HTR-8/SVneo (cell line): Measurements from ENCODE around the gene MTRR.
"Not testable (repeated sequence)": the region's sequence is repeated elsewhere in the genome, so short reads cannot be mapped to it uniquely, and the experiment has no call there.

Experiments
- DNase-seq: peaks from one replicate; pipeline ENCODE4 v3.0.0; 2011; ENCODE audit warnings: low spot score, mixed read lengths; ENCODE audit not compliant: insufficient read length
- FAIRE-seq: peaks from 2 replicates; lab custom pipeline; 2011; peaks lifted over from hg19 to GRCh38; lab: Jason Lieb, UNC

MTRR gene

DNA sequence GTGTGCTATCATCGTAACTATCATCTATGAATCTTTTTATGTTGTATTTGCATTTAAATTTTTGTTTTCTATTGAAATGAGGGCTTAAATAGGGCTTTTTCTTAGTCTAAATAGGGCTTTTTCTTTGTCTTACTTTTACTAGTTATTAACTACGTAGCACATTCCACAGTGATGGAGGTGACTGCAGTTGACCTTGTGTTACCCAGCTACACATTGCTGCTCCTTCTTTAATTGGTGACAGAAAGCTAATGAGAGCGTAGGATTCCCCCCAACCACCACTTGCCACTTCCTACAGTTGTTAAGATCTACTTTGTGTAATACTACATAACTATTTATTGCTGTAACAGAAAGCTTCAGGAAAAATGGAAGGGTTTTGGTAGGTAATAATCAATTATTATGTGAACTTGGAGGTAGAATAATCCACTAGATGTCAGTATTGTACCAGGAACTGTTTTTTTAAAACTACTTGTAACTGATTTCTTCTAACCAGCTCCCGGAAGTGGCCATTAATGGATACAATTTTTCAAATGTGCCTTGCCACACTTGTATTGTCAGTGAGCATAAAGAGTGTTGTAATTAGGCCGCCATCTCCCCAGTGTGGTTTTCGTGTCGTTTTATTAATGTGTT, 18.0 kb downstream of the MTRR start:
- peak; percentile 44 for FAIRE-seq
- peak; percentile 43 for DNase-seq

GRCh38 chr5:7888901-7889300, 20.0 kb downstream of the MTRR start:
- DNase-seq (no peak), FAIRE-seq (no peak)

- DNase-seq (no peak), FAIRE-seq (peak; percentile 51)
These were observed 25.5 kb downstream of the MTRR start for GRCh38 chr5:7894439-7894838.

DNA sequence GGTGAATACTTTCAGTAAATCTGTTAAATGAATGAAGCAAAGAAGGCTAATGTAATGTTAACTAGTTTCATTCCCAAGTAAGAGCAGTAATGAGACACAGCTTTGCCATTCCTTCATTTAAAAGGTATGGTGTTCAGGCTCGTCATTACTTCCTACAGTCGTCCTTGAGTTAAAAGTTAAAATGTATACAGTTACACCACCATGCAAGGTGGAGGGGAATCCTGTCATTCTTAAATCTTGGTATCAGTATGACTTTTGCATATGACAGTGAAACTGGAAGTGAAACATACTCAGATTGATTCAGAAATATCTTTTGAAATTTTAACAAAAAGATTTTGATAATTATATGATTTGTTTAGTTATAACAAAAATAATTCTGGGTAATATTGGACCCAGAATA, 25.9 kb downstream of the MTRR start:
- DNase-seq (no peak), FAIRE-seq (no peak)

DNA sequence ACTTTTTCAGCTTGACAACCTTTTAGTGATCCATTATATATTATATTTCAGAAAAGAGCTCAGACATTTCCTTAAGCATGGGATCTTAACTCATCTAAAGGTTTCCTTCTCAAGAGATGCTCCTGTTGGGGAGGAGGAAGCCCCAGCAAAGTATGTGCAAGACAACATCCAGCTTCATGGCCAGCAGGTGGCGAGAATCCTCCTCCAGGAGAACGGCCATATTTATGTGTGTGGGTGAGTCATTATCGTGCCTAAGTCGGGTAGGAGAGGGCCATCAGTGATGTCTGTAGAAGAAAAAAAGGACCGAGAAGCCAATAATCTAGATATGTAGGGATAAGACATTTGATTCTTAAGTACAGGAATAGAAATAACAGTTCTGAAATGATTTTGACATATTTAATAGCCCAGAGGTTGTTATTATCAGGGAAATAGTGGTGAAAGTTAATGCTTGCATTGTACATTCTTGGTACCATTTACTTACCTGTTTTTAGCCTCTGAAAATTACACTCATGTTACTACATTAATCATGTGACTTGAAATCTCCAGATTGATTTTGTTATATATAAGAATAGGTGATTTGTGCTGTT, 28.2 kb downstream of the MTRR start:
- DNase-seq (peak; percentile 59), FAIRE-seq (peak; percentile 58)

- no peak for FAIRE-seq
- no peak for DNase-seq
These were observed 33.3 kb downstream of the MTRR start for GRCh38 chr5:7902201-7902600.

DNA sequence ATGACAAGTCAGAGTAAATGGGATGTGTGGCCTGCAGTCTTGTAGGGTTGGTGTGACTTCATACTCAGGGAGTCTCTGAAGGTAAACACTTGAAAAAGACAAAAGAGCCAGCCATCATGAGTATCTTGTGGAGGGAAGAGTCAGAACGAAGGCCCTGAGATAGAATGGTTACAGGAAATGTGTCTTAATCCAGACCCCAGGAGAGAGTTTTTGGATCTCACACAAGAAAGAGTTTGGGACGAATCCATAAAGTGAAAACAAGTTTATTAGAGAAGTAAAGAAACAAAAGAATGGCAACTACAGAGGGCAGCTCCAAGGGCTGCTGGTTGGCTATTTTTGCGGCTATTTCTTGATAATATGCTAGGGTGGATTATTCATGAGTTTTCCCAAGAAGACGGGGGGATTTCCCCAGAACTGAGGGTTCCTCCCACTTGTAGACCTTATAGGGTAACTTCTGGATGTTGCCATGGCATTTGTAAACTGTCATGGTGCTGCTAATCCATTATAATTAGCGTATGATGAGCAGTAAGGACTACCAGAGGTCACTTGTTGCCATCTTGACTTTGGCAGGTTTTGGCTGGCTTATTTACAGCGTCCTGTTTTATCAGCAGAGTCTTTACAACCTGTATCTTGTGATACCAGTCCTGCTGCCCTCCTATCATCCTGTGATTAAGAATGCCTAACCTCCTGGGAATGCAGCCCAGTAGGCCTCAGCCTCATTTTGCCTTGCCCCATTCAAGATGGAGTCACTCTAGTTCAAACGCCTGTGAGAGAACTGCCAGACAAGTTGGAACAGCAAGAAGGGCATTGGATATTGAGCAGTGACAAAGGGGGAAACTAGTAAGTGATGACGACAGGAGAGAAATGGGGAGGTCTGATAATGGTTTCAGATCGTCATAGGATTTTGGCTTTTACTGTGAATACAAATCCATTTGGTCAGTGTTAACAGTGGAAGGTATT, 34.0 kb downstream of the MTRR start:
- DNase-seq (no peak), FAIRE-seq (no peak)

- DNase-seq (peak; percentile 70), FAIRE-seq (no peak)
These were observed 35.2 kb downstream of the MTRR start for GRCh38 chr5:7904170-7904569.

DNA sequence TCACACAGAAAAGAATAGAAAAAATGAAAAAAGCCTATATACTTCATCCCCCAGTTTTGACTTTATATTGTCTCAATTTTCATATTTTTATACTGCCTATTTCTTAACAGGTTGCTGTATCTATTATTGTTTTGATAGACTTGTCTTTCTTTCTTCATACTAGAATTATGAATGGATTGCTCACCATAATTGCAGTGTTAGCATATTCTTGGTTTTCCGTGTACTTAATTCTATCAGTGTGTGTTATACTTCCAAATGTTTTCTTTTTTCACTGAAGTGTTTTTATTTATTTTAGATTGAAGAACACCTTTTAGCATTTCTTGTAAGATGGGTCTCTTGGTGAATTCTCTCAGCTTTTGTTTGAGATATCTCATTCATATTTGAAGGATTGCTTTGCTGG, 38.7 kb downstream of the MTRR start:
- DNase-seq, result no peak
- no peak for FAIRE-seq

DNA sequence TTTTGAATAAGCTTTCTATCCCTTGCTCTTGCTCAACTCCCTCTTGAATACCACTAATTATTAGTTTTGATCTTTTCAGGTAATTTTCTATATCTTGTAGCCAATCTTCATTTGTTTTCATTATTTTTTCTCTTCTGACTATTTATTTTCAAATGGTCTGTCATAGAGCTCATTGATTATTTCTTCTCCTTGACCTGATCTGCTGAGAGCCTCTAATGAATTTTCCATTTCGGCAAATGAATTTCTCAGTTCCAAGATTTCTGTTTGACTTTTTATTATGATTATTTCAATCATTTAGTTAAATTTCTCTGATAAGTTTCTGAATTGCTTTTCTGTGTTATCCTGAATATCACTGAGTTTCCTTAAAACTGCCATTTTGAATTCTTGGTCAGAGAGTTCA, 39.4 kb downstream of the MTRR start:
- FAIRE-seq, result no peak
- DNase-seq, result no peak

- no peak for FAIRE-seq
These were observed 41.9 kb downstream of the MTRR start for GRCh38 chr5:7910738-7911428.

DNA sequence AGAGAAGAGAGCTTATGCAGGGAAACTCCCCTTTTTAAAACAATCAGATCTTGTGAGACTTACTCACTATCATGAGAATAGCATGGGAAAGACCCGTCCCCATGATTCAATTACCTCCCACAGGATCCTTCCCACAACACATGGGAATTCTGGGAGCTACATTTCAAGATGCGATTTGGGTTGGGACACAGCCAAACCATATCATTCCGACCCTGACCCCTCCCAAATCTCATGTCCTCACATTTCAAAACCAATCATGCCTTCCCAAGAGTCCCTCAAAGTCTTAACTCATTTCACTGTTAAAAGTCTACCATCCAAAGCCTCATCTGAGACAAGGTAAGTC, 42.5 kb downstream of the MTRR start:
- FAIRE-seq, DNase-seq: not testable (repeated sequence)

More at GRCh38 chr5:7910738-7911428, 41.9 kb downstream of the MTRR start:
- no peak for DNase-seq

GRCh38 chr5:7916171-7916804, 47.3 kb downstream of the MTRR start:
- no peak for DNase-seq
- no peak for FAIRE-seq

GRCh38 chr5:7917130-7918123, 48.5 kb downstream of the MTRR start:
- FAIRE-seq (no peak), DNase-seq (no peak)

DNA sequence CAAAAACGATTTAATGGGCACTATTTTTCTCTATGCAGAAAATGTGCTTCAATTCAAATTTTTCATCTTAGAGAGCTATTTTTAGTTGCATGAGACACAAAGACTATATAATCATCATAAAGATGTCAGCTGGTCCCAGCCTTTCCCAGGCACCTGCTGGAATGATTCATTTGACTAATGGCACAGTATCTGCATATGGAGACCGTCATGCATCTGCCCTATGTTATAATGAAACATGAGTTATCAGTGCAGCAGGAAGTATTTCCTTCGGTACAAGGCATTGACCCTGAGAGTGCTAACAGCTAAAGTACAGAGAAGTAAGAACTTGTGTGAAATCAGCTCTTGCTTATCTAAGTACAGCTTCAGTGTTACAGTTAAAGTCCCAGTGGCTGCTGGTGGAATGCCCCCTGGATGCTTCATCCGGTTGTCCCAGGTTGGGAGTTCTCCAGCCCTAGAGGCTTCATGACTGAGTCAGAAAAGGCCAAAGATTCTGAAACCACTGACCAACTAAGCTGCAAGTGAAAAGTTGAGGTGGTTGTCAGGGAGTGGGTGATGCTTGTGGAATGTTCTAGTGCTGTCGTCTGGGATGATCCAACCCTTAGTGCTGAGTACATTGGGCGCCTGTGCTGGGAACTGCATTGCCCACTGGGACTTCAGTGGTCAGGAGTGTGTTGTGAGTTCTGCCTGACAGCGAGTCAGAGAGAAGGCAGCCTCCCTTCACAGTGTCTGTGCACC, 57.2 kb downstream of the MTRR start:
- peak; percentile 59 for FAIRE-seq
- DNase-seq, result no peak

DNA sequence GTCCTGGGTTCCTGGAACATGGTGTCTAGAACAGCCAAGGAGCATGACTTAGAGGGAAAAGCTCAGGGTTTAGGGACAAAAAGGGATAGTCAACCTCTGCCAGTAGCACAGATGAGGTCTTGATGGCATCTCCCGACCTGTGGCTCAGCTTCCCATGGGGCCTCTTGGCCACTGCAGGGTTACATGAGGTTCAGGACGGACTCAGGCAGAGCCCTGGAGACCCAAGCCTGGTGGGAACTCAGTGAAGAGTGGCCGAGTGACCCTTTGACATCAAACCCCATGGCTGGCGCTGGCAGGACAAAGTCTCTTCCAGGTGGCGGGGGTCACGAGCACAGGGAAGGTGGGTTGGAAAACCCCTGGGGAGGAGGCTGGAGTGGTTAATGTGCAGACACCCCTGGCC, 57.8 kb downstream of the MTRR start:
- FAIRE-seq, result no peak

GRCh38 chr5:7927466-7928375, 58.8 kb downstream of the MTRR start:
- DNase-seq, result peak; percentile 87

More for the DNA sequence above, 57.8 kb downstream of the MTRR start:
- no peak for DNase-seq

More at GRCh38 chr5:7927466-7928375, 58.8 kb downstream of the MTRR start:
- peak; percentile 77 for FAIRE-seq
